BE2C (cell line): Measurements from ENCODE around the gene ADAMTS17.

Experiments used
- DNase-seq: peaks from one replicate; pipeline ENCODE4 v3.0.0-alpha.2; 2020
- H3K27me3 ChIP-seq: fragments of 250-450 bp; sonication (Bioruptor Pico); 2 replicates; pipeline ENCODE4 v1.5.1; 2020; ENCODE audit warnings: mild to moderate bottlenecking
- H3K36me3 ChIP-seq: fragments of 250-450 bp; sonication (Bioruptor Pico); 2 replicates; pipeline ENCODE4 v1.5.1; 2020; ENCODE audit warnings: mild to moderate bottlenecking
- H3K4me1 ChIP-seq: fragments of 250-450 bp; sonication (Bioruptor Pico); 2 replicates; pipeline ENCODE4 v1.5.1; 2020
- H3K4me3 ChIP-seq: 2 replicates; pipeline ENCODE4 v1.5.1; 2011; ENCODE audit warnings: low read depth, low read length
- H3K9me3 ChIP-seq: fragments of 250-450 bp; sonication (Bioruptor Pico); 2 replicates; pipeline ENCODE4 v1.5.1; 2020
- CTCF ChIP-seq: IDR thresholded peaks from 2 replicates; pipeline ENCODE4 v1.5.1; 2012; ENCODE audit warnings: mild to moderate bottlenecking, low read depth, low read length

ADAMTS17 gene

GRCh38 chr15:100156201-100156600, 185.6 kb downstream of the ADAMTS17 start:
- Histone ChIP-seq H3K4me3 (no peak overlapping the region), H3K27me3 (no peaks in the 10 kb centered on the region), H3K9me3 (no peaks in the 10 kb centered on the region; the same call in 1 of the 2 replicates), H3K36me3 (no peaks in the 10 kb centered on the region), H3K4me1 (no peaks in the 10 kb centered on the region)
- no peak for TF ChIP-seq CTCF
- DNase-seq = no peak

GRCh38 chr15:100154338-100154737, 187.4 kb downstream of the ADAMTS17 start:
- no peaks in the 10 kb centered on the region; the same call in 1 of the 2 replicates for H3K9me3 ChIP-seq
- H3K4me3 ChIP-seq = no peak overlapping the region
- no peaks in the 10 kb centered on the region for H3K36me3 ChIP-seq
- H3K4me1 ChIP-seq = no peaks in the 10 kb centered on the region
- no peak for TF ChIP-seq CTCF
- no peaks in the 10 kb centered on the region for H3K27me3 ChIP-seq
- DNase-seq = no peak

- no peak for TF ChIP-seq CTCF
These were observed 189.3 kb downstream of the ADAMTS17 start for GRCh38 chr15:100152463-100152862.

GRCh38 chr15:100150906-100151305, 190.9 kb downstream of the ADAMTS17 start:
- H3K4me3 ChIP-seq = no peak overlapping the region
- no peak for TF ChIP-seq CTCF
- no peaks in the 10 kb centered on the region for H3K27me3 ChIP-seq
- no peak for DNase-seq
- no peaks in the 10 kb centered on the region; the same call in 1 of the 2 replicates for H3K9me3 ChIP-seq
- H3K36me3 ChIP-seq = no peaks in the 10 kb centered on the region
- no peaks in the 10 kb centered on the region for H3K4me1 ChIP-seq

More at GRCh38 chr15:100152463-100152862, 189.3 kb downstream of the ADAMTS17 start:
- Histone ChIP-seq H3K36me3 (no peaks in the 10 kb centered on the region), H3K4me1 (no peaks in the 10 kb centered on the region), H3K4me3 (no peak overlapping the region), H3K9me3 (no peaks in the 10 kb centered on the region; the same call in 1 of the 2 replicates), H3K27me3 (no peaks in the 10 kb centered on the region)
- DNase-seq = no peak

- H3K36me3 ChIP-seq = no peaks in the 10 kb centered on the region
- H3K4me3 ChIP-seq = no peak overlapping the region
- TF ChIP-seq CTCF = no peak
- no peaks in the 10 kb centered on the region for H3K9me3 ChIP-seq
- H3K27me3 ChIP-seq = no peaks in the 10 kb centered on the region
- no peak for DNase-seq
- no peaks in the 10 kb centered on the region for H3K4me1 ChIP-seq
These were observed 193.9 kb downstream of the ADAMTS17 start for GRCh38 chr15:100147828-100148227.

- H3K27me3 ChIP-seq = no peaks in the 10 kb centered on the region
- no peak for DNase-seq
- H3K4me3 ChIP-seq = no peak overlapping the region
- TF ChIP-seq CTCF = no peak
- no peaks in the 10 kb centered on the region for H3K9me3 ChIP-seq
- H3K36me3 ChIP-seq = no peaks in the 10 kb centered on the region
- no peaks in the 10 kb centered on the region for H3K4me1 ChIP-seq
These were observed 198.4 kb downstream of the ADAMTS17 start for GRCh38 chr15:100143378-100143777.
